Trophoblast cell (in vitro differentiated cells and primary cell): ENCODE data around the gene METTL8.
"Not testable (repeated sequence)": the region's sequence is repeated elsewhere in the genome, so short reads cannot be mapped to it uniquely, and the experiment has no call there.

ENCODE experiments used
- DNase-seq, 2 donors: peaks; one replicate each; pipeline ENCODE4 v3.0.0-alpha.2; 2016
- H2AFZ ChIP-seq: 2 replicates; pipeline ENCODE4 v1.6.1; 2013; ENCODE audit warnings: low read length, moderate library complexity, mild to moderate bottlenecking; ENCODE audit not compliant: insufficient read depth, poor library complexity
- H2AK5ac ChIP-seq: 2 replicates; pipeline ENCODE4 v1.6.1; 2013; ENCODE audit warnings: mild to moderate bottlenecking, low read length
- H2BK120ac ChIP-seq: 2 replicates; pipeline ENCODE4 v1.6.1; 2013; ENCODE audit warnings: low read length, mild to moderate bottlenecking, moderate library complexity; ENCODE audit not compliant: insufficient read depth, poor library complexity
- H2BK12ac ChIP-seq: 2 replicates; pipeline ENCODE4 v1.6.1; 2013; ENCODE audit warnings: mild to moderate bottlenecking, low read length, moderate library complexity
- H2BK5ac ChIP-seq: 2 replicates; pipeline ENCODE4 v1.6.1; 2013; ENCODE audit warnings: low read length, low read depth, moderate library complexity, mild to moderate bottlenecking; ENCODE audit not compliant: poor library complexity
- H3K14ac ChIP-seq: 2 replicates; pipeline ENCODE4 v1.6.1; 2013; ENCODE audit warnings: mild to moderate bottlenecking, low read length
- H3K18ac ChIP-seq: 2 replicates; pipeline ENCODE4 v1.6.1; 2013; ENCODE audit warnings: mild to moderate bottlenecking, low read length
- H3K23ac ChIP-seq: 2 replicates; pipeline ENCODE4 v1.6.1; 2013; ENCODE audit warnings: low read length
- H3K27ac ChIP-seq: 2 replicates; pipeline ENCODE4 v1.5.1; 2013; ENCODE audit warnings: low read depth, mild to moderate bottlenecking, inconsistent platforms, low read length, moderate library complexity
- H3K27me3 ChIP-seq: 2 replicates; pipeline ENCODE4 v1.6.1; 2013; ENCODE audit warnings: inconsistent platforms, mild to moderate bottlenecking, low read length, moderate library complexity; ENCODE audit not compliant: insufficient read depth
- H3K36me3 ChIP-seq, 2 experiments: 1 replicate in 1 of 2; 2 replicates in 1 of 2; pipeline ENCODE4 v1.6.1; 2013; ENCODE audit warnings: low read length in 2 of 2, mild to moderate bottlenecking in 2 of 2, moderate library complexity in 1 of 2; ENCODE audit not compliant: insufficient read depth in 2 of 2, control insufficient read depth in 1 of 2
- H3K4ac ChIP-seq: 2 replicates; pipeline ENCODE4 v1.6.1; 2013; ENCODE audit warnings: low read depth, mild to moderate bottlenecking, low read length, moderate library complexity
- H3K4me1 ChIP-seq, 2 experiments: 1 replicate in 1 of 2; 2 replicates in 1 of 2; pipeline ENCODE4 v1.6.1; 2013; ENCODE audit warnings: low read length in 2 of 2, mild to moderate bottlenecking in 2 of 2, moderate library complexity in 1 of 2; ENCODE audit not compliant: insufficient read depth in 2 of 2, control insufficient read depth in 1 of 2
- H3K4me2 ChIP-seq: 2 replicates; pipeline ENCODE4 v1.6.1; 2013; ENCODE audit warnings: inconsistent platforms, mild to moderate bottlenecking, low read length, moderate library complexity
- H3K4me3 ChIP-seq: 2 replicates; pipeline ENCODE4 v1.5.1; 2013; ENCODE audit warnings: mild to moderate bottlenecking, low read depth, low read length, inconsistent platforms
- H3K79me1 ChIP-seq: one replicate; pipeline ENCODE4 v1.6.1; 2013; ENCODE audit warnings: low read length
- H3K79me2 ChIP-seq: 2 replicates; pipeline ENCODE4 v1.6.1; 2013; ENCODE audit warnings: low read length, mild to moderate bottlenecking; ENCODE audit not compliant: control insufficient read depth, insufficient read depth, poor library complexity
- H3K9ac ChIP-seq: 2 replicates; pipeline ENCODE4 v1.6.1; 2013; ENCODE audit warnings: mild to moderate bottlenecking, low read length
- H3K9me3 ChIP-seq: 2 replicates; pipeline ENCODE4 v1.6.1; 2013; ENCODE audit warnings: low read depth, mild to moderate bottlenecking, control low read depth, inconsistent platforms, low read length; ENCODE audit not compliant: insufficient read depth
- H4K12ac ChIP-seq: 2 replicates; pipeline ENCODE4 v1.6.1; 2013; ENCODE audit warnings: low read depth, mild to moderate bottlenecking, low read length, moderate library complexity
- H4K8ac ChIP-seq: 2 replicates; pipeline ENCODE4 v1.6.1; 2013; ENCODE audit warnings: low read depth, mild to moderate bottlenecking, low read length, moderate library complexity
- H4K91ac ChIP-seq: one replicate; pipeline ENCODE4 v1.6.1; 2013; ENCODE audit warnings: low read depth, mild to moderate bottlenecking, low read length, moderate library complexity
- WGBS: extraction: QIAGEN DNeasy Blood & Tissue Kit; methylation state at CpG from one replicate; pipeline ENCODE4 v1.1.7; 2013; ENCODE audit warnings: missing lambda C conversion rate; ENCODE audit not compliant: insufficient read length, insufficient coverage; ENCODE audit errors: extremely low coverage; 5-methylcytosine and 5-hydroxymethylcytosine counted together

Gene METTL8

GRCh38 chr2:171414645-171415044 lies 19.1 kb downstream of the METTL8 start:
- H3K4me1 ChIP-seq, H3K4me3 ChIP-seq, H3K18ac ChIP-seq, H2BK120ac ChIP-seq, H4K91ac ChIP-seq, H3K27me3 ChIP-seq, H2AFZ ChIP-seq, H2AK5ac ChIP-seq, H2BK12ac ChIP-seq, H3K14ac ChIP-seq, H3K4ac ChIP-seq, H3K79me2 ChIP-seq, H4K8ac ChIP-seq, H3K9ac ChIP-seq, H3K27ac ChIP-seq, H4K12ac ChIP-seq, H3K79me1 ChIP-seq, H3K4me2 ChIP-seq, H3K9me3 ChIP-seq, DNase-seq, H3K36me3 ChIP-seq, H3K23ac ChIP-seq, H2BK5ac ChIP-seq: not testable (repeated sequence)
- no CpG with 5 or more reads among the region's 4 CpGs for WGBS

DNA sequence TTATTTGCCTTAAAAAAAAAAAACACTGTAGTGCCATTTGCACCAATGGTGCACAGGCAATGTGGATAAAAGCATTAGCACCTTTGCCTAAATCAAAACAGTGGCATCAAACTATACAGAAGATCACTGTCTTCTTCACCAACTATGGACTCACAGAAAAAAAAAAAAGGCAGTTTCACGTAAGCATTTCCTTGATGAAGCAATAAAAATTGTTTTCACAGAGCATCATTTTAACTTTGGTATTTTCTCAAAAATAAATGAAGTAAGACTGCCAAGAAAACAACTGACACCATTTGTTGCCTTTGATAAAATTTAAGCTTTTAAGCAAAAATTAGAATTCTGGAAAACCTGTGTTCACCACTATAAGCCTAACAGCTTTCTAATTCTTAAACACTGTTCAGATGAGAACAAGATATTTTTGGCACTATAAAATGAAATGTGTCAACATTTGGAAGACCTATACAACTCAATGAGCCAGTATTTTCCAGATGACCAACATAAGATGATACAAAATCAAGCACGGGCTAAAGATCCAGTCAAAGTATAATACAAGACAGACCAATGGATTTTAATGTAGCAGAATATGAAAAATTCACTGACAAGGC lies 21.1 kb downstream of the METTL8 start:
- H3K23ac ChIP-seq: no peak overlapping the region
- no peaks in the 10 kb centered on the region for H3K27me3 ChIP-seq
- H3K79me1 ChIP-seq: no peaks in the 10 kb centered on the region
- no peak overlapping the region for H3K9ac ChIP-seq
- no peak overlapping the region for H3K27ac ChIP-seq
- DNase-seq: no peak
- WGBS: no CpG with 5 or more reads among the region's 2 CpGs
- H3K79me2 ChIP-seq: no peaks in the 10 kb centered on the region
- H2BK5ac ChIP-seq: no peak overlapping the region
- no peak overlapping the region for H2AK5ac ChIP-seq
- no peak overlapping the region for H3K4me2 ChIP-seq
- H3K36me3 ChIP-seq: peaks cover 0 to 3% of the 10 kb centered on the region in 2 experiments
- H4K12ac ChIP-seq: no peak overlapping the region
- no peak overlapping the region for H2AFZ ChIP-seq
- H4K8ac ChIP-seq: no peak overlapping the region
- no peak overlapping the region for H4K91ac ChIP-seq
- peaks cover 4 to 5% of the 10 kb centered on the region in 2 experiments for H3K4me1 ChIP-seq
- no peak overlapping the region for H3K14ac ChIP-seq
- H2BK120ac ChIP-seq: no peak overlapping the region
- no peak overlapping the region for H3K18ac ChIP-seq
- H3K4me3 ChIP-seq: no peak overlapping the region
- H2BK12ac ChIP-seq: no peak overlapping the region
- H3K4ac ChIP-seq: no peak overlapping the region
- no peaks in the 10 kb centered on the region for H3K9me3 ChIP-seq

- H3K9me3 ChIP-seq: no peaks in the 10 kb centered on the region
- WGBS: no CpG with 5 or more reads among the region's 2 CpGs
Measured at GRCh38 chr2:171411791-171412483, 21.9 kb downstream of the METTL8 start.

GRCh38 chr2:171411214-171411613 lies 22.6 kb downstream of the METTL8 start:
- no peak overlapping the region for H3K18ac ChIP-seq

More at GRCh38 chr2:171411791-171412483, 21.9 kb downstream of the METTL8 start:
- no peak overlapping the region for H3K18ac ChIP-seq
- H3K27me3 ChIP-seq: no peaks in the 10 kb centered on the region
- H2BK5ac ChIP-seq: no peak overlapping the region
- H2BK120ac ChIP-seq: no peak overlapping the region
- no peak overlapping the region for H3K23ac ChIP-seq
- no peak for DNase-seq
- no peak overlapping the region for H3K4ac ChIP-seq
- no peak overlapping the region for H2AK5ac ChIP-seq
- H3K4me1 ChIP-seq: peaks cover 4 to 5% of the 10 kb centered on the region in 2 experiments
- H3K4me2 ChIP-seq: no peak overlapping the region
- H4K8ac ChIP-seq: no peak overlapping the region
- no peak overlapping the region for H3K4me3 ChIP-seq
- no peak overlapping the region for H3K9ac ChIP-seq
- H3K14ac ChIP-seq: no peak overlapping the region
- no peak overlapping the region for H2AFZ ChIP-seq
- H4K12ac ChIP-seq: no peak overlapping the region
- no peaks in the 10 kb centered on the region for H3K79me1 ChIP-seq
- H3K79me2 ChIP-seq: no peaks in the 10 kb centered on the region
- peaks cover 0 to 3% of the 10 kb centered on the region in 2 experiments for H3K36me3 ChIP-seq
- no peak overlapping the region for H4K91ac ChIP-seq
- no peak overlapping the region for H3K27ac ChIP-seq
- no peak overlapping the region for H2BK12ac ChIP-seq

More at GRCh38 chr2:171411214-171411613, 22.6 kb downstream of the METTL8 start:
- Histone ChIP-seq H3K79me1 (no peaks in the 10 kb centered on the region), H3K4me1 (peaks cover 4 to 5% of the 10 kb centered on the region in 2 experiments), H3K9me3 (no peaks in the 10 kb centered on the region), H3K4me2 (no peak overlapping the region), H4K12ac (no peak overlapping the region), H3K4ac (no peak overlapping the region), H3K4me3 (no peak overlapping the region), H3K9ac (no peak overlapping the region), H2AK5ac (no peak overlapping the region), H3K27me3 (no peaks in the 10 kb centered on the region), H2BK12ac (no peak overlapping the region), H4K91ac (no peak overlapping the region), H3K79me2 (no peaks in the 10 kb centered on the region), H2BK5ac (no peak overlapping the region), H3K23ac (no peak overlapping the region), H3K14ac (no peak overlapping the region), H2BK120ac (no peak overlapping the region), H4K8ac (no peak overlapping the region), H2AFZ (no peak overlapping the region), H3K27ac (no peak overlapping the region), H3K36me3 (peaks cover 0 to 3% of the 10 kb centered on the region in 2 experiments)
- DNase-seq: no peak
- WGBS: no CpG with 5 or more reads among the region's 1 CpG
